Measurements from ENCODE around the gene ENDOD1.

GRCh38 chr11:95137299-95137698, 47.7 kb downstream of the ENDOD1 start:
- no peak for TF ChIP-seq EP300 (IDR thresholded peaks at IDR 0.05)
- TF ChIP-seq POLR2A (IDR thresholded peaks at IDR 0.05): no peak
